Islet precursor cell (in vitro differentiated cells): ENCODE data around the gene LSAMP.
"Not testable (repeated sequence)": the region's sequence is repeated elsewhere in the genome, so short reads cannot be mapped to it uniquely, and the experiment has no call there.

Experiments used
- DNase-seq: peaks from one replicate; pipeline ENCODE4 v3.0.0-alpha.2; 2018

The LSAMP gene

DNA sequence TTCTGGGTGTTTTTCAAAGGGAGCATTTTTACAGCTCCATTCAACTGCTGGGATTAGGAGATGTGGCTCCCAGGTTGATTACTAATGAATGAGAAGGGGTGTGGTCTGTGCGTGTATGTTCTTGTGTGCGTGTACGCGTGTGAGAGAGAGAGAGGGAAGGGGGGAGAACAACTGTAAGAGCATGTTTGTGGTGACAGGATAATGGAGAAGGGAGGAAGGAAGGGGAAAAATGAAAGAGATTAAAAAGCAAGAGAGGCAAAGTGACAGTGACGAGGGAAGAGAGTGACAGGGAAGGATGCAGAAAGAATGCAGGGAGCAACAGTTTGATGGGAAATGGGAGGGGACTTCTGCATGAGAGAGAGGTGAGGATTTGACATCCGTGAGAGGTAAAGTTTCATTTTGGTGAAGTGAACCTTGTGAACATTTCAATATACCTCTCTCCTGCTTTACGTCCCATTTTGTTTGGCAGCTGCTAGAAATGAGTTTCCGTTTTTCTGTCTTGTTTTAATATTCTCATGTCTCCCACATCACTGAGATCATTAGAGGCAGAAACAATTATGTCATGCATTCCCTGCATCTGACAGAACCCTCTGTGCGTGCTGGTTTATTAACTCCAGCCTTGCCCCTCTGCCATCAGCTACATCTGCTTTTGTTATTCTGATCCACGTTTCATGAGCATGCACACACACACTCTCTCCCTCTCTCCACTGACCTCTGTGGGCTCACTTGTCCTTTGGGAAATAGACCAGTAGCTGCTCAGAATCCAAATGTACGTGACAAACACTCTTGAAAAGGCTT lies 660.3 kb downstream of the LSAMP start:
- no peak for DNase-seq

DNA sequence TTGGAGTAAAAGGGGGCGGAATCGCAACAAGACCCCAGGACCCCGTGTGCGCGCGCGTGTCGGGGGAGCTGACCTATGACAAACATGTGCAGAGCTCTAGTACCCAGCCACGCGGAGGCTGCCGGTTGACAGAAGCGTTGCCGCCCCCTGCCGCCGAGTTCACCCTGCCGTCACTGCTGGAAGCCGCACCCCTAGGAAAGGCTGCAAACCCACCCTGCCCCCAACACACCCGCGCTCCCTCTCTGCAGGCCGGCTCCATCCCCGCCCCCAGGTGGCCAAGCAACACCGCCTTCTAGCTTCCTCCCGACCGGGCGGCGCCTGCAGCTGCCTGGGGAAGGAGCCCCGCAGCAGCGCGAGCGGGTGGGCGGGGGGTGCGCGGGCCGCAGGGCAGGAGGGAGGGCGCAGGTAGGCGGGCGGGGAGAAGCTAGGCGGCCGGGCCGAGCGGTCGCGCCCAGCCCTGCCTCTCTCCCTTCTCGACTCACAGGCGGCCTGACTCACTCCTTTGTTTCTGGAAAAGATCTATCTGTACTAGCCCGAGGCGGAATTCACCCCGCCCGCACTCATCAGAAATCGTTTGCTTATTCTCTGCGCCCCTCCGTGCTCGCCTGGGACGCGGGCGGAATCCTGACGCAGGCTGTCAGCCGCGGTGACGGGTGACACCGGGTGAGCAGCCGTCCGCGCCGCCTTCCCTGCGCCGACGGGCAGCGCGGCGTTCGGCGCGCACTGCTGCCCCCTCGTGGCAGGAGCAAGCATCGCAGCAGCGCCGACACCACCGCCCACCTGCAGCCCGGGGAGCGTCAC lies 661.1 kb downstream of the LSAMP start:
- peak; percentile 99 for DNase-seq

DNA sequence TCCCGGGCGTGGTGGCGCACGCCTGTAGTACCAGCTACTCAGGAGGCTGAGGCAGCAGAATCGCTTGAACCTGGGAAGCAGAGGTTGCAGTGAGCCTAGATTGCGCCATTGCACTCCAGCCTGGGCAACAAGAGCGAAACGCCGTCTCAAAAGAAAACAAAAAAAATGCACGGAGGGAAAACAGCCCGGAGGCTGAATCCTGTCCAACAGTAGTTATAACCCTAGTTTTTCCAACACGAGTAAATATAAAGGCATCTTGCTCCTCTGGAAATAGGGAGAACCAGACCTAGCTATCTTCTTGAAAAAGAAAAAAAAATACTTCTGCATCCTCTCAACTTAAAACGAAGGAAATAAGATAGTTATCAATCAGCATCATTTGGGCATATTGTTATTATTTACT lies 661.9 kb downstream of the LSAMP start:
- DNase-seq = not testable (repeated sequence)

- DNase-seq = no peak
These were observed 666.3 kb downstream of the LSAMP start for GRCh38 chr3:115779011-115779410.

- DNase-seq = no peak
These were observed 672.3 kb downstream of the LSAMP start for GRCh38 chr3:115772951-115773350.

DNA sequence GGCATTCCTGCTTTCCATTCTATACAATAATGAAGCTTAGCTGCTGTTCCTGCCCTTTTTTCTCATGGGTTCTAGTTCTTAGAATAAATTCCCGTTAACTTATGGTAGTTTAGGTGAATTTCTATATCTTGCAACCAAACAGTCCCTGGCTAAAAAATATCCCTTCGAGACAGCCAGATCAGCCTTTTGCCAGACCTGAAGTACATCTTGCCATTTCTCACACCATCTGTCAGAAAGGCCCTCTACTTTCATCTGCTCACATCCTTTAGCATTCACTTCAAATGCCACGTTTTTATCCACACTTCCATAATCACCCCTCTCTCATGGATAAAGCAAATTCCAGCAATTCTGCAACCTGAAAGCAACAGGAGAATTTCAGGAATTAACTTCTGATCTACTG lies 676.6 kb downstream of the LSAMP start:
- DNase-seq = no peak

DNA sequence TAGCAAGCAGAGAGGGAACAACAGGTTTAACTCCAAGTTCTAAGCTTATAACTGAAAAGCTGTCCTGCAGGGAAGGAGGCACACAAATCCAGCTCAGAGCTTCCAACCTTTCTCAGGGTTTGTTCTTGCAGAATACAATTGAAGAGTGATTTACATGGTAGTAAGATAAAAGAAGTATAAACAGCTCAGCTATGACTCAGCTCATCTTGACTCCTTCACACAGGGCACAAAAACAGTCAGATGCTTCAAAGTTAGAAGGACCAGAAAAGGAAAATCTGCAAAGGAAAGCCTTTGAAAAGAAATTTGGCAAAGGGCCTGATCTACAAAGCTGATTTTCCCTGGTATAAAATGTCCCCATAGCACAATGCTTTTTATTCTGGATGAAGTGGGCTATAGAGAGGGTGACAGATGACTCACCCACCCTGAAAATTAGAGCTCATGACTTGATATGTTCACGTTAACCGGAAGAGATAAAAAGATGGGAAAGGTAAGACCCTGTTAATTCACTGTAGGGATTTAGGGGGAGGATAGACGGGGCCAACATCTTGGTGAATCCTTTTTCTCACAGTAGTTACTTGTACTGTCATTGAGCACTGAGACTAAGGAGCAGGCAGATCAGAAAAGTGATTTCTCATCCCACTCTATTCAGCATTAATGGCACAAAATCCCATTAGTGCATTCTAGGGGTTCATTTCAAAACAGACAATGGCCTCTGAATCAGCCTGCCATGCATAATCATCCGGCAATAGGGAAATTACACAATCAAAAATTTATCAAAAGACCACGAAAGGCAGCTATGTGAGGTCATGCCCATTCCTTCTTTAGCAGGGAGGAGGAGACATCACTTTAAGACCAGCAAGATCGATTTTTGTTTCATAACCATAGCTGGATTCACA lies 678.5 kb downstream of the LSAMP start:
- no peak for DNase-seq

DNA sequence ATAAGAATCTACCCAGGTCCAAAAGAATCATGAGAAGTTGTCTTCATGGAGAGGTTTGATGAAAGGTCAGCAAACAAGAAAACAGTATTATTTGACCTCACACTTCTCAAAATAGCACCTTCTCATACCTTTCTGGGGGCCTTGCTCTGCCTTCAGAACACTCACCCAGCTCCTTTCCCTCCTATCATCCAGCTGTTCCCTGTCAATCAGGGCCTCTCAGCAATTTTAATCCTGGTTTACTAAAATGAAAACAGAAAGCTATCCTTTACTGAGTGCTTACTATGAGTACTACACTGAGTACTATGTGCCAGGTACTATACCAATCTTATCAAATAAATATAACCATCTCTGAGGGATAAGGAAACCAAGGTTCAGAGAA lies 683.4 kb downstream of the LSAMP start:
- DNase-seq = no peak

GRCh38 chr3:115760716-115761115 lies 684.6 kb downstream of the LSAMP start:
- peak; percentile 62 for DNase-seq

DNA sequence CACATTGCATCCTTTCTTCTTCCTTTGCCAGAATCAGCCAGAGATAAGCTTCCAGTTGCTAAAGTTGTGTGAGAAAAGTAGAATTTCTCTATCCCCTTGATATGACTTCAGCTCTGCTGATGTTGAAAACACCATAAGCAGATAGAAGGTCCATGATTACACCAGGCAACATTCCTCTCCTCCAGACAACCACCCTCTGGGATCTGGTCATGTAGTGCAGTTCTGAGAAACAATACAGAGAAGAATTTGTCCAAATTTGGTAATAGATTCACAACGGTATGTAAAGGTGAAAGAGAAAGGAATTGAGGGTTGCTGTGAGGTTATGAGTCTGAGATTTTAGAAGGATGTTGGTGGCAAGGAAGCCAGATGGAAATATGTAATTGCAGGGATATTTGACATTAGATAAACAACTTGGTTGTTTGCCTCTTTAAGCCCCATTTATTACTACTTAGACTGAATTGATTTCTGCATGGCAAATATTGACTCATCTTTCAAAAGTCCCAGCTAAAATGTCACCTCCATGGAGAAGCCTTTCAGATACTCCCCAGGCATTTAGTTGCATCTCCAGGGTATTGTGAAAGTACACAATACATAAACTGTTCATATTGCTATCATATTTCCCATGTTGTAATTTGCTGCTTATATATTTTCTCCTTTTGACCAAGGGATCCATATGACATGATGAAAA lies 687.1 kb downstream of the LSAMP start:
- DNase-seq = no peak

GRCh38 chr3:115752978-115753377 lies 692.3 kb downstream of the LSAMP start:
- DNase-seq = not testable (repeated sequence)
